ENCODE data around the gene PGLYRP2.
A peak's percentile ranks its signal among the peaks of the same experiment; 100 is the strongest.

PGLYRP2 gene

GRCh38 chr19:15445227-15445605 is 34.1 kb downstream of the PGLYRP2 start:
- DNase-seq = no peak
- in situ Hi-C loops (cut with HindIII; ENCODE audit: low pct_ligation_motif_present, low pct_unique_long_range_greater_than_20kb, low sequenced_read_pairs) = no loop called here

- in situ Hi-C loops (cut with HindIII; ENCODE audit: low pct_ligation_motif_present, low pct_unique_long_range_greater_than_20kb, low sequenced_read_pairs) = no loop called here
- no peak for DNase-seq
Measured at GRCh38 chr19:15444505-15445226, 34.6 kb downstream of the PGLYRP2 start.

GRCh38 chr19:15443838-15444237 is 35.5 kb downstream of the PGLYRP2 start:
- no peak for DNase-seq
- in situ Hi-C loops (cut with HindIII; ENCODE audit: low pct_ligation_motif_present, low pct_unique_long_range_greater_than_20kb, low sequenced_read_pairs) = no loop called here

GRCh38 chr19:15443325-15443724 is 36.0 kb downstream of the PGLYRP2 start:
- in situ Hi-C loops (cut with HindIII; ENCODE audit: low pct_ligation_motif_present, low pct_unique_long_range_greater_than_20kb, low sequenced_read_pairs) = no loop called here
- no peak for DNase-seq

GRCh38 chr19:15442142-15442920 is 37.0 kb downstream of the PGLYRP2 start:
- DNase-seq = no peak
- in situ Hi-C loops (cut with HindIII; ENCODE audit: low pct_ligation_motif_present, low pct_unique_long_range_greater_than_20kb, low sequenced_read_pairs) = no loop called here

GRCh38 chr19:15441317-15441716 is 38.0 kb downstream of the PGLYRP2 start:
- no peak for DNase-seq
- in situ Hi-C loops (cut with HindIII; ENCODE audit: low pct_ligation_motif_present, low pct_unique_long_range_greater_than_20kb, low sequenced_read_pairs) = no loop called here

GRCh38 chr19:15439821-15440641 is 39.3 kb downstream of the PGLYRP2 start:
- in situ Hi-C loops (cut with HindIII; ENCODE audit: low pct_ligation_motif_present, low pct_unique_long_range_greater_than_20kb, low sequenced_read_pairs) = no loop called here
- no peak for DNase-seq

GRCh38 chr19:15439078-15439799 is 40.1 kb downstream of the PGLYRP2 start:
- no peak for DNase-seq
- in situ Hi-C loops (cut with HindIII; ENCODE audit: low pct_ligation_motif_present, low pct_unique_long_range_greater_than_20kb, low sequenced_read_pairs) = no loop called here

- in situ Hi-C loops (cut with HindIII; ENCODE audit: low pct_ligation_motif_present, low pct_unique_long_range_greater_than_20kb, low sequenced_read_pairs) = no loop called here
- DNase-seq = no peak
Measured at GRCh38 chr19:15438577-15438976, 40.7 kb downstream of the PGLYRP2 start.

GRCh38 chr19:15438124-15438496 is 41.2 kb downstream of the PGLYRP2 start:
- DNase-seq = no peak
- in situ Hi-C loops (cut with HindIII; ENCODE audit: low pct_ligation_motif_present, low pct_unique_long_range_greater_than_20kb, low sequenced_read_pairs) = no loop called here

- in situ Hi-C loops (cut with HindIII; ENCODE audit: low pct_ligation_motif_present, low pct_unique_long_range_greater_than_20kb, low sequenced_read_pairs) = no loop called here
- no peak for DNase-seq
Measured at GRCh38 chr19:15437355-15438123, 41.8 kb downstream of the PGLYRP2 start.

- DNase-seq = no peak
- in situ Hi-C loops (cut with HindIII; ENCODE audit: low pct_ligation_motif_present, low pct_unique_long_range_greater_than_20kb, low sequenced_read_pairs) = no loop called here
Measured at GRCh38 chr19:15436826-15437110, 42.5 kb downstream of the PGLYRP2 start.

GRCh38 chr19:15436012-15436825 is 43.1 kb downstream of the PGLYRP2 start:
- in situ Hi-C loops (cut with HindIII; ENCODE audit: low pct_ligation_motif_present, low pct_unique_long_range_greater_than_20kb, low sequenced_read_pairs) = no loop called here
- no peak for DNase-seq

- DNase-seq = no peak
- in situ Hi-C loops (cut with HindIII; ENCODE audit: low pct_ligation_motif_present, low pct_unique_long_range_greater_than_20kb, low sequenced_read_pairs) = no loop called here
Measured at GRCh38 chr19:15433519-15434069, 45.7 kb downstream of the PGLYRP2 start.

GRCh38 chr19:15432629-15433518 is 46.4 kb downstream of the PGLYRP2 start:
- in situ Hi-C loops (cut with HindIII; ENCODE audit: low pct_ligation_motif_present, low pct_unique_long_range_greater_than_20kb, low sequenced_read_pairs) = no loop called here
- DNase-seq = peak; percentile 84

- in situ Hi-C loops (cut with HindIII; ENCODE audit: low pct_ligation_motif_present, low pct_unique_long_range_greater_than_20kb, low sequenced_read_pairs) = no loop called here
- no peak for DNase-seq
Measured at GRCh38 chr19:15432018-15432494, 47.2 kb downstream of the PGLYRP2 start.
